GM12873 (cell line): ENCODE results near the gene GRB10.

ENCODE experiments used
- CTCF ChIP-seq: IDR thresholded peaks from 2 replicates; pipeline ENCODE4 v1.5.1; 2012; ENCODE audit warnings: low read depth, mild to moderate bottlenecking, moderate library complexity, low read length, control low read depth; ENCODE audit not compliant: insufficient read depth; ENCODE audit errors: missing control alignments

GRB10 gene

GRCh38 chr7:50656141-50656895 lies 126.4 kb downstream of the GRB10 start:
- no peak for TF ChIP-seq CTCF

- TF ChIP-seq CTCF = no peak
Observed at GRCh38 chr7:50655490-50655889, 127.2 kb downstream of the GRB10 start.

- TF ChIP-seq CTCF = no peak
Observed at GRCh38 chr7:50655020-50655419, 127.7 kb downstream of the GRB10 start.

GRCh38 chr7:50653981-50654425 lies 128.7 kb downstream of the GRB10 start:
- no peak for TF ChIP-seq CTCF

GRCh38 chr7:50653126-50653864 lies 129.4 kb downstream of the GRB10 start:
- TF ChIP-seq CTCF = no peak

- no peak for TF ChIP-seq CTCF
Observed at GRCh38 chr7:50652400-50653125, 130.1 kb downstream of the GRB10 start.

- TF ChIP-seq CTCF = no peak
Observed at GRCh38 chr7:50651271-50651989, 131.3 kb downstream of the GRB10 start.
